ENCODE results near the gene RPSA. TPM values are rescaled to one million over a fixed set of nuclear protein-coding genes. Genes with fewer than 3 reads are reported as not detected.
"Not testable (repeated sequence)": the region's sequence is repeated elsewhere in the genome, so short reads cannot be mapped to it uniquely, and the experiment has no call there.

RPSA gene
- total and polyA plus RNA-seq, 2 of the 4 experiments (the other 2 are of a cell fraction): 1,415 to 2,710 TPM

DNA sequence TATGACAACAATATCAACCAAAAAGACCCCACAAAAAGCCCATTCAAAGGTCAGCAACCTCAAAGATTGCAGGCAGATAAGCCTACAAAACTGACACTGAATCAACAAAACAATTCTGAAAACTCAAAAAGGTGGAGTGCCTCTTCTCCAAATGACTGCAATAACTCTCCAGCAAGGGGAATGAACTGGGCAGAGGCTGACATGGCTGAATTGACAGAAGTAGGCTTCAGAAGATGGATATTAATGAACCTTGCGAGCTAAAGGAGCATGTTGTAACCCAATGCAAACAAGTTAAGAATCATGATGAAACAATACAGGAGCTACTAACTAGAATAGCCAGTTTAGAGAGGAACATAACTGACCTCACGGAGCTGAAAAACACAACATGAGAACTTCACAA, 43.7 kb upstream of the RPSA start:
- ChIA-PET CTCF (no interaction called here), POLR2A (ENCODE audit: unreplicated experiment) (no interaction called here)
- no peak overlapping the region for H3K23ac ChIP-seq (ENCODE audit: low read depth, low read length)
- no peaks in the 10 kb centered on the region for H3K9me1 ChIP-seq (ENCODE audit: insufficient read depth, low read length)
- H2BK15ac ChIP-seq (ENCODE audit: low read depth, low read length): no peak overlapping the region
- no peak overlapping the region for H2BK20ac ChIP-seq (ENCODE audit: low read depth, low read length)
- H4K20me1 ChIP-seq (ENCODE audit: insufficient read depth, low read length): no peaks in the 10 kb centered on the region
- BruUV-seq (replicated peaks): no TSS peak
- H3K14ac ChIP-seq (replicated peaks; ENCODE audit: low read depth, low read length): no peak overlapping the region
- no peak overlapping the region for H2AK5ac ChIP-seq (ENCODE audit: low read depth, low read length)
- intact Hi-C loops (cut with micrococcal nuclease) (no loop called here), in situ Hi-C loops (cut with MboI; ENCODE audit: low sequenced_read_pairs) (no loop called here), dilution Hi-C loops (cut with HindIII; ENCODE audit: low sequenced_read_pairs, unreplicated experiment) (no loop called here)
- H4K91ac ChIP-seq (ENCODE audit: insufficient read depth, low read depth, low read length): no peak overlapping the region
- DNase-seq (no peak), ATAC-seq (ENCODE audit: low read depth) (no peak)
- no peaks in the 10 kb centered on the region for H3K4me1 ChIP-seq (ENCODE audit: control insufficient read depth, insufficient read depth, low read length)
- H4K5ac ChIP-seq (ENCODE audit: low read depth, low read length): no peak overlapping the region
- H2AFZ ChIP-seq (replicated peaks; ENCODE audit: low read length, poor library complexity): no peak overlapping the region
- H3K27me3 ChIP-seq (ENCODE audit: control insufficient read depth, insufficient read depth, low read length): 0 out of 2 replicates have a peak, but pooled peaks cover 2% of the 10 kb centered on the region
- no peaks in the 10 kb centered on the region for H3K36me3 ChIP-seq (ENCODE audit: control insufficient read depth, insufficient read depth, low read length)
- no peak overlapping the region for H2BK120ac ChIP-seq (ENCODE audit: low read depth, low read length)
- H2BK5ac ChIP-seq (ENCODE audit: low read depth, low read length, poor library complexity, severe bottlenecking): no peak overlapping the region
- no peak overlapping the region for H4K8ac ChIP-seq (ENCODE audit: low read depth in 2 of 2, low read length in 2 of 2)
- H3K9me3 ChIP-seq (ENCODE audit: control insufficient read depth, insufficient read depth, low read length): no peaks in the 10 kb centered on the region
- WGBS, 2 experiments (ENCODE audit: extremely low coverage in 2 of 2, insufficient read length in 1 of 2): no CpG with 5 or more reads among the region's 2 CpGs
- H3K4me3 ChIP-seq (ENCODE audit: insufficient read depth, low read depth, low read length): no peak overlapping the region
- H3K4me2 ChIP-seq (ENCODE audit: low read depth, low read length): no peak overlapping the region
- no peak overlapping the region for H3K4ac ChIP-seq (ENCODE audit: low read depth, low read length)
- H2AK9ac ChIP-seq (replicated peaks; ENCODE audit: low read depth, low read length, poor library complexity): no peak overlapping the region
- no peaks in the 10 kb centered on the region for H3K79me1 ChIP-seq (ENCODE audit: low read depth in 1 of 2, low read length in 2 of 2)
- no peak overlapping the region for H3K56ac ChIP-seq (ENCODE audit: extremely low read depth, insufficient read depth, low read length)
- H3K9ac ChIP-seq (ENCODE audit: low read depth, low read length): no peak overlapping the region
- TF ChIP-seq SMC3 (IDR thresholded peaks at IDR 0.05; ENCODE audit: low read depth, low read length) (no peak), CTCF (conservative IDR thresholded peaks at IDR 0.05; ENCODE audit: low read depth, low read length) (no peak), MXI1 (IDR thresholded peaks at IDR 0.05; ENCODE audit: borderline replicate concordance, low read depth, low read length) (no peak), RAD21 (IDR thresholded peaks at IDR 0.05; ENCODE audit: low read length) (no peak), FOS (IDR thresholded peaks at IDR 0.05; ENCODE audit: low read depth, low read length) (no peak), POLR2A (IDR thresholded peaks at IDR 0.05; ENCODE audit: low read depth, low read length) (no peak)
- H3K18ac ChIP-seq (ENCODE audit: low read depth, low read length): no peak overlapping the region
- no peak overlapping the region for H3K27ac ChIP-seq (ENCODE audit: insufficient read depth, low read length)

DNA sequence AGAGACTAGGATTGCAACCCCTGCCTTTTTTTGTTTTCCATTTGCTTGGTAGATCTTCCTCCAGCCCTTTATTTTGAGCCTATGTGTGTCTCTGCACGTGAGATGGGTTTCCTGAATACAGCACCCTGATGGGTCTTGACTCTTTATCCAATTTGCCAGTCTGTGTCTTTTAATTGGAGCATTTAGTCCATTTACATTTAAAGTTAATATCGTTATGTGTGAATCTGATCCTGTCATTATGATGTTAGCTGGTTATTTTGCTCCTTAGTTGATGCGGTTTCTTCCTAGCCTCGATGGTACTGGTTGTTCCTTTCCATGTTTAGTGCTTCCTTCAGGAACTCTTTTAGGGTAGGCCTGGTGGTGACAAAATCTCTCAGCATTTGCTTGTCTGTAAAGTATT, 36.1 kb upstream of the RPSA start:
- H2BK120ac ChIP-seq (ENCODE audit: low read depth, low read length); H3K27ac ChIP-seq (ENCODE audit: insufficient read depth, low read length); H3K23ac ChIP-seq (ENCODE audit: low read depth, low read length); H3K9me1 ChIP-seq (ENCODE audit: insufficient read depth, low read length); H3K9me3 ChIP-seq (ENCODE audit: control insufficient read depth, insufficient read depth, low read length); H2AK9ac ChIP-seq (replicated peaks; ENCODE audit: low read depth, low read length, poor library complexity); H3K4me3 ChIP-seq (ENCODE audit: insufficient read depth, low read depth, low read length); H2BK20ac ChIP-seq (ENCODE audit: low read depth, low read length); H3K4me1 ChIP-seq (ENCODE audit: control insufficient read depth, insufficient read depth, low read length); H2BK15ac ChIP-seq (ENCODE audit: low read depth, low read length); POLR2A ChIA-PET (ENCODE audit: unreplicated experiment); H3K4ac ChIP-seq (ENCODE audit: low read depth, low read length); dilution Hi-C loops (cut with HindIII; ENCODE audit: low sequenced_read_pairs, unreplicated experiment); ATAC-seq (ENCODE audit: low read depth); H3K36me3 ChIP-seq (ENCODE audit: control insufficient read depth, insufficient read depth, low read length); H3K9ac ChIP-seq (ENCODE audit: low read depth, low read length); H3K4me2 ChIP-seq (ENCODE audit: low read depth, low read length); H3K79me1 ChIP-seq (ENCODE audit: low read depth in 1 of 2, low read length in 2 of 2); H2AFZ ChIP-seq (replicated peaks; ENCODE audit: low read length, poor library complexity); H3K27me3 ChIP-seq (ENCODE audit: control insufficient read depth, insufficient read depth, low read length); BruUV-seq (replicated peaks); CTCF ChIA-PET; H2AK5ac ChIP-seq (ENCODE audit: low read depth, low read length); DNase-seq; H3K14ac ChIP-seq (replicated peaks; ENCODE audit: low read depth, low read length); H4K20me1 ChIP-seq (ENCODE audit: insufficient read depth, low read length); H2BK5ac ChIP-seq (ENCODE audit: low read depth, low read length, poor library complexity, severe bottlenecking); intact Hi-C loops (cut with micrococcal nuclease); H4K5ac ChIP-seq (ENCODE audit: low read depth, low read length); H3K18ac ChIP-seq (ENCODE audit: low read depth, low read length); H3K56ac ChIP-seq (ENCODE audit: extremely low read depth, insufficient read depth, low read length); H4K8ac ChIP-seq (ENCODE audit: low read depth in 2 of 2, low read length in 2 of 2); H4K91ac ChIP-seq (ENCODE audit: insufficient read depth, low read depth, low read length); in situ Hi-C loops (cut with MboI; ENCODE audit: low sequenced_read_pairs): not testable (repeated sequence)
- WGBS, 2 experiments (ENCODE audit: extremely low coverage in 2 of 2, insufficient read length in 1 of 2): no CpG with 5 or more reads among the region's 4 CpGs
